ENCODE measurements around the gene BOD1. TPM values are rescaled to one million over a fixed set of nuclear protein-coding genes. Genes with fewer than 3 reads are reported as not detected.

Gene BOD1
- total and polyA plus RNA-seq, 2 donors (not counting 3 experiments of a cell fraction or from before 2014, with no cell fraction given), result 57.6 to 62.4 TPM

DNA sequence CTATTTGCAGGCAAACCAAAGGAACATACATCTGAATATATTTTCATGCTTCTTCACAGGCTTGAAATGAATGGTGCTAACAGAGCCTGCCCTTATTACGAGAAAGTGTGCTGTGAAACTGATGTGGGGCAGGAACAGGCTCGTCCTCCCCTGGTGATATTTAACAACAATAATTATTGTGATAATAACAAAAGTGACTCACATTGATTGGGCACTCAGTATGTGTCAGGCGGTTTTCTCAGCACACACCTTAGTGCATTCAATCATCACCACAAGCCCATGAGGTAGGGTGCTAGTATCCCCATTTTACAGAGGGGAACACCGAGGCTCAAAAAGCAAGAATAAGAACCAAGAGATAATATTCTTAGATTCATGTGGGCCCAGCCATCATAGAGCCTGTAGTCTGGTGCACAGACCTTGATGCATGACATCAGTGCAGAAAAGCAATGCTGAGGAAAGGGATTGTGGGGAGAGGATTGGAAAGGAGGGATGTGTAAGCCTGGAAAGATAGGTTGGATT, 18.1 kb upstream of the BOD1 start:
- H3K4me2 ChIP-seq (ENCODE audit: insufficient read depth, low read length), result no peak overlapping the region
- BruUV-seq (replicated peaks), result no TSS peak
- H2AFZ ChIP-seq (ENCODE audit: low read depth, low read length), result no peak overlapping the region
- no peaks in the 10 kb centered on the region for H4K20me1 ChIP-seq (replicated peaks; ENCODE audit: control insufficient read depth, extremely low read depth, insufficient read depth, low read length)
- H3K9me1 ChIP-seq (replicated peaks; ENCODE audit: control insufficient read depth, extremely low read depth, insufficient read depth, low read length), result no peaks in the 10 kb centered on the region
- H3K27me3 ChIP-seq (ENCODE audit: control insufficient read depth in 2 of 2, insufficient read depth in 2 of 2, low read length in 2 of 2), result peaks cover 0 to 3% of the 10 kb centered on the region in 2 experiments
- no peaks in the 10 kb centered on the region for H3K4me1 ChIP-seq (ENCODE audit: control insufficient read depth, extremely low read depth, insufficient read depth, low read length)
- TF ChIP-seq, protein P1, sequence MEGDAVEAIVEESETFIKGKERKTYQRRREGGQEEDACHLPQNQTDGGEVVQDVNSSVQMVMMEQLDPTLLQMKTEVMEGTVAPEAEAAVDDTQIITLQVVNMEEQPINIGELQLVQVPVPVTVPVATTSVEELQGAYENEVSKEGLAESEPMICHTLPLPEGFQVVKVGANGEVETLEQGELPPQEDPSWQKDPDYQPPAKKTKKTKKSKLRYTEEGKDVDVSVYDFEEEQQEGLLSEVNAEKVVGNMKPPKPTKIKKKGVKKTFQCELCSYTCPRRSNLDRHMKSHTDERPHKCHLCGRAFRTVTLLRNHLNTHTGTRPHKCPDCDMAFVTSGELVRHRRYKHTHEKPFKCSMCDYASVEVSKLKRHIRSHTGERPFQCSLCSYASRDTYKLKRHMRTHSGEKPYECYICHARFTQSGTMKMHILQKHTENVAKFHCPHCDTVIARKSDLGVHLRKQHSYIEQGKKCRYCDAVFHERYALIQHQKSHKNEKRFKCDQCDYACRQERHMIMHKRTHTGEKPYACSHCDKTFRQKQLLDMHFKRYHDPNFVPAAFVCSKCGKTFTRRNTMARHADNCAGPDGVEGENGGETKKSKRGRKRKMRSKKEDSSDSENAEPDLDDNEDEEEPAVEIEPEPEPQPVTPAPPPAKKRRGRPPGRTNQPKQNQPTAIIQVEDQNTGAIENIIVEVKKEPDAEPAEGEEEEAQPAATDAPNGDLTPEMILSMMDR (IDR thresholded peaks at IDR 0.05; ENCODE audit: extremely low read depth in 1 of 2, insufficient read depth in 1 of 2, low read depth in 1 of 2, low read length in 2 of 2), result no peak
- TF ChIP-seq FOS (IDR thresholded peaks at IDR 0.05; ENCODE audit: borderline replicate concordance, insufficient read depth, low read length) (no peak), EZH2 (IDR thresholded peaks at IDR 0.05; ENCODE audit: borderline replicate concordance, low read depth, low read length, severe bottlenecking) (no peak), GATA2 (IDR thresholded peaks at IDR 0.05; ENCODE audit: insufficient read depth, insufficient read length, low read depth, low read length) (no peak), MYC (IDR thresholded peaks at IDR 0.05; ENCODE audit: low read depth, low read length) (no peak), JUN (IDR thresholded peaks at IDR 0.05; ENCODE audit: borderline replicate concordance, insufficient read depth, insufficient read length, low read depth) (no peak), POLR2A (IDR thresholded peaks at IDR 0.05; ENCODE audit: low read depth, low read length) (no peak)
- TF ChIP-seq, protein P2, sequence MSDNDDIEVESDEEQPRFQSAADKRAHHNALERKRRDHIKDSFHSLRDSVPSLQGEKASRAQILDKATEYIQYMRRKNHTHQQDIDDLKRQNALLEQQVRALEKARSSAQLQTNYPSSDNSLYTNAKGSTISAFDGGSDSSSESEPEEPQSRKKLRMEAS (IDR thresholded peaks at IDR 0.05; ENCODE audit: insufficient read depth, insufficient read length), result no peak
- dilution Hi-C loops (cut with MboI; ENCODE audit: extremely low pct_ligation_motif_present, low sequenced_read_pairs), result no loop called here
- FAIRE-seq (no peak), DNase-seq (ENCODE audit: low read depth, low spot score) (no peak)
- intact Hi-C loops (cut with micrococcal nuclease), result no loop called here
- H3K79me2 ChIP-seq (ENCODE audit: control insufficient read depth, insufficient read depth, low read length), result no peaks in the 10 kb centered on the region
- no peaks in the 10 kb centered on the region for H3K9me3 ChIP-seq (replicated peaks; ENCODE audit: control insufficient read depth, insufficient read depth, low read length)
- H3K4me3 ChIP-seq (replicated peaks in 1 of 3; ENCODE audit: insufficient read depth in 1 of 3, low read depth in 1 of 3, low read length in 3 of 3), result no peak overlapping the region
- CTCF ChIA-PET, result interaction anchor here (1.4 to 1.7 kb wide), 2 partner anchors 291 to 339 kb away, joined by 5 to 7 read pairs; no protein-coding TSS in a partner anchor
- no peaks in the 10 kb centered on the region for H3K36me3 ChIP-seq (ENCODE audit: control insufficient read depth in 2 of 2, extremely low read depth in 1 of 2, insufficient read depth in 2 of 2, low read length in 2 of 2)
- POLR2A ChIA-PET, result no interaction called here
- no peak overlapping the region for H3K27ac ChIP-seq (ENCODE audit: insufficient read depth, low read depth, low read length)
- no peak overlapping the region for H3K9ac ChIP-seq (replicated peaks; ENCODE audit: extremely low read depth, insufficient read depth, low read length)

Data from endothelial cell of umbilical vein (primary cell).